BJ (cell line): ENCODE results near the gene MRPS27. TPM values are rescaled to one million over a fixed set of nuclear protein-coding genes. Genes with fewer than 3 reads are reported as not detected.
A peak's percentile ranks its signal among the peaks of the same experiment; 100 is the strongest.
"Not testable (repeated sequence)": the region's sequence is repeated elsewhere in the genome, so short reads cannot be mapped to it uniquely, and the experiment has no call there.

ENCODE experiments used
- CTCF ChIA-PET: fragments of 350-600 bp; formaldehyde crosslinking; extraction: SDS; loops from one replicate; lab custom pipeline; 2021; ENCODE audit warnings: antibody characterized with exemption, inconsistent platforms; lab: Yijun Ruan, JAX
- POLR2A ChIA-PET: fragments of 300-600 bp; sonication (Branson Sonifier 250); formaldehyde crosslinking; extraction: SDS; loops from one replicate; lab custom pipeline; 2021; ENCODE audit warnings: antibody characterized with exemption; lab: Charles Lee
- DNase-seq: peaks from one replicate; pipeline ENCODE4 v3.0.0-alpha.2; 2011; ENCODE audit warnings: low read depth
- H3K27me3 ChIP-seq: 2 replicates; pipeline ENCODE4 v1.6.0; 2011; ENCODE audit warnings: low read length; ENCODE audit not compliant: control insufficient read depth, insufficient read depth
- H3K36me3 ChIP-seq: 2 replicates; pipeline ENCODE4 v1.5.1; 2011; ENCODE audit warnings: low read length; ENCODE audit not compliant: control insufficient read depth, insufficient read depth
- H3K4me3 ChIP-seq: 2 replicates; pipeline ENCODE4 v1.5.1; 2011; ENCODE audit warnings: low read depth, mild to moderate bottlenecking, control low read depth, low read length
- CTCF ChIP-seq: IDR thresholded peaks from 2 replicates; pipeline ENCODE4 v1.5.1; 2011; ENCODE audit warnings: low read depth, mild to moderate bottlenecking, control low read depth, inconsistent platforms, low read length, moderate library complexity; ENCODE audit not compliant: insufficient read depth
- polyA plus RNA-seq: library from polyadenylated mRNA; depleted of rRNA; stranded (reverse); fragments of >200 nt; gene quantifications from 2 replicates; pipeline ENCODE4 v1.2.3, GENCODE V29; 2011

Gene MRPS27
- polyA plus RNA-seq, 1 experiment, result 52.6 TPM

DNA sequence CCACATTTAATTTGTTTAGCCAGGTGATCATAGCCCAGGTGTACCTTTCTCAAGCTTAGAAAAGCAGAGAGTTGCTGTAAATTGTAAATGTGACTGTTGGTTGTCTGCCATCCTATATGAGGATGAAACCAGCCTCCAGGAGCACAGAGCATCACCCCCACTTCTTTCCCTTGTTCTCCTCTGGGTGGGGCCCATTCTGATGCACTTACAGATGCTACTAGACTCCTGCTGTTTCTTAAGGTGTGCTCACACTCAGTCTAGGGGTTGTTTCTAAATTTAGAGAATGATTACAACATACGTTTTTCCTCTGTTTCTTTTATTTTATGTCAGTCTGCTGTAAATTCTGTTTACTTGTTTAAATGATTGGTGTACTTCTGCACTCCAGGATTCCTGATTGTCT is 10.7 kb upstream of the MRPS27 start:
- no peak for DNase-seq
- TF ChIP-seq CTCF, result no peak
- Histone ChIP-seq H3K27me3 (no peaks in the 10 kb centered on the region), H3K4me3 (no peak overlapping the region), H3K36me3 (peaks cover 2% of the 10 kb centered on the region)
- ChIA-PET POLR2A (no interaction called here), CTCF (no interaction called here)

- ChIA-PET POLR2A (no interaction called here), CTCF (interaction anchor here (1.5 kb wide), 1 partner anchor 11 kb away, joined by 3 read pairs; no protein-coding TSS in a partner anchor)
- H3K27me3 ChIP-seq, result no peaks in the 10 kb centered on the region
- no peak for DNase-seq
- H3K4me3 ChIP-seq, result no peak overlapping the region
- no peak for TF ChIP-seq CTCF
- H3K36me3 ChIP-seq, result peaks cover 3% of the 10 kb centered on the region
Measured at GRCh38 chr5:72328172-72328571, 8.1 kb upstream of the MRPS27 start.

DNA sequence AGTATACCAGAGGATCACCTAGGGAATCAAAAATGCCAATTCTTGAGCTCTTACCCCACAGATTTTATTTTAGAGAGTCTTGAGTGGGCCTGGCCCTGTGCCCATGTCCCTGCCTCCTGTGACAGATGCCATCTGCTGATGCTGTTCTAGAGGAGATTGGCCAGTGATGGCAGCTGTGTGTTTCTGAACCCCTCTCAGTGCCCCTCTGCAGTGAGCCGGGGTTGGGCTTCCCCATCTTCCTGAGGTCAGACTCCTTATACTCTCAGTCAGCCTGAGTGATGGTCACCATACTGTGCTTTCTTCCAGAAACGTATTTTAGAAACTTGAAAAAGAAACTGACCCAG is 6.2 kb upstream of the MRPS27 start:
- H3K36me3 ChIP-seq, result peaks cover 3% of the 10 kb centered on the region
- POLR2A ChIA-PET, result interaction anchor here (0.7 kb wide), 1 partner anchor 37 kb away, joined by 3 read pairs; no protein-coding TSS in a partner anchor
- H3K27me3 ChIP-seq, result no peaks in the 10 kb centered on the region
- no peak overlapping the region; the same call in 1 of the 2 replicates for H3K4me3 ChIP-seq
- CTCF ChIA-PET, result interaction anchor here (0.9 to 1.1 kb wide), 3 partner anchors 8 to 222 kb away, joined by 3 read pairs; no protein-coding TSS in a partner anchor
- no peak for DNase-seq
- TF ChIP-seq CTCF, result no peak

DNA sequence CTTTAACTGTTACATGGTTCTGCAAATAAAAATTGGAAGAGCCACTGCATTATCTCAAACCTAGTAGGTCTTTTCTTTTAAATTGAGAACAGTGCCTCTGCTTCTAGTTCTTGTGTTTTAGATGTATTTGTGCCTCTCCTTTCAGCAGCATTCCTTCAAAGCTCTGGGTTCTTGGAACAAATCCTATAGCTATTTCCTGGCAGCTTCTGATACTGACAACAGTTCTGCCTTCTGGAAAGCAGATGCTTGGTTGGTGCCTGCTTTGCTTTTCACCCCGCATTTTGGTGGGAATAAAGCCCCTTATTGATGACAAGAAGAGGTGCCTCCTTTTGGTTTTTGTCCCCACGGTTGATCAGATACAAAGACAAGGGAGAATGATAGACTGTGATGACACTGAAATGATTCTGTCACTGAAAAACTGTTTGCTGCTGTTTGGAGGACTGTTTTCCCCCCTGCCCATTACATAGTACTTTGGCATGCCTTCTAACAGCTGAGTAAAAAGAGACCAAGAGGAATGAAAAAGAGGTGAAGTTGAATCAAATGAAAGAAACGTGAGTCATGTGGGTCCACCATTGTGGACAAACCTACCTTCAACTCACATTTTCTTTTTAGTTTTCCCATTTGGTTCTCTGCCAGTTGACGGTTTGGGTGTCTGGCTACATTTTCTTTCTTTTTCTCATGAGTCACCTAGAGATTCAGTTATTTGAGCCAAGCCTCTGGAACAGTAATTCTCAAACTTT is 5.7 kb upstream of the MRPS27 start:
- Histone ChIP-seq H3K36me3 (peaks cover 3% of the 10 kb centered on the region), H3K4me3 (peak overlapping the region; percentile 21; the same call in 1 of the 2 replicates), H3K27me3 (no peaks in the 10 kb centered on the region)
- CTCF ChIA-PET, result interaction anchor here (0.8 to 1.1 kb wide), 4 partner anchors 8 to 221 kb away, joined by 3 to 4 read pairs (median 3); no protein-coding TSS in a partner anchor
- peak; percentile 40 for DNase-seq
- POLR2A ChIA-PET, result interaction anchor here (0.7 kb wide), 1 partner anchor 37 kb away, joined by 3 read pairs; no protein-coding TSS in a partner anchor
- no peak for TF ChIP-seq CTCF

- peaks cover 3% of the 10 kb centered on the region for H3K36me3 ChIP-seq
- CTCF ChIA-PET, result interaction anchor here (1.4 kb wide), 1 partner anchor 42 kb away, joined by 3 read pairs; no protein-coding TSS in a partner anchor
- no peak for TF ChIP-seq CTCF
- POLR2A ChIA-PET, result interaction anchor here (0.5 kb wide), 1 partner anchor 76 kb away, joined by 3 read pairs; no protein-coding TSS in a partner anchor
- DNase-seq, result no peak
- H3K4me3 ChIP-seq, result no peak overlapping the region
- no peaks in the 10 kb centered on the region for H3K27me3 ChIP-seq
Measured at GRCh38 chr5:72324189-72324825, 4.3 kb upstream of the MRPS27 start.

DNA sequence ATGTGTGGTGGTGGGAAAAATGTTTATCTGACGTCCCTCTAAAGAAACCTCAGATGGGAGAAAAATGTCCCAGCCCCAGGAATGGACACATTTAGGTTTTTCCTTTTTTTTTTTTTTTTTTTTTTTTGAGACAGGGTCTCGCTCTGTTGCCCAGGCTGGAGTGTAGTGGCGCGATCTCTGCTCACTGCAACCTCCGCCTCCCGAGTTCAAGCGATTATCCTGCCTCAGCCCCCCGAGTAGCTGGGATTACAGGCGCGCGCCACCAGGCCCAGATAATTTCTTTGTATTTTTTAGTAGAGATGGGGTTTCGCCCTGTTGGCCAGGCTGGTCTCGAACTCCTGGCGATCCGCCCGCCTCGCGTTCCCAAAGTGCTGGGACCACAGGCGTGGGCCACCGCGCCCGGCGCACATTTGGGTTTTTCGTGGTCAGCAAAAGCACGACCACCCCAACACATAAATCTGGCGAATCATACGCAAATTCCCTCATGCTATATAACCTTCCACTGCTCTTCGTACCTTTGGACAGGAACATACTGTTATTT is 535 bp downstream of the MRPS27 start:
- not testable (repeated sequence) for H3K27me3 ChIP-seq, DNase-seq, H3K36me3 ChIP-seq
- peak overlapping the region; percentile 93 for H3K4me3 ChIP-seq
- POLR2A ChIA-PET, result interaction anchor here (0.6 kb wide), 1 partner anchor 775 kb away, joined by 3 read pairs; no protein-coding TSS in a partner anchor
- CTCF ChIA-PET, result interaction anchor here (1.4 to 2.2 kb wide), 4 partner anchors 9 to 537 kb away, joined by 3 to 9 read pairs (median 6); no protein-coding TSS in a partner anchor
